Peyer's patch (tissue), 4 donors: ENCODE measurements around the gene CLCNKA.

Experiments used
- POLR2A ChIP-seq, 2 donors: fragments of 450-650 bp; IDR thresholded peaks; one replicate each; pipeline ENCODE4 v1.5.1; 2017; ENCODE audit warnings: antibody characterized with exemption in 2 of 2, mild to moderate bottlenecking in 2 of 2, moderate library complexity in 2 of 2
- TF ChIP-seq, protein P1 (sequence below), 6 experiments: fragments of 450-650 bp in 4 of 6; fragments of 200-600 bp in 2 of 6; sonication (generic) in 1 of 6; IDR thresholded peaks; one replicate each; pipeline ENCODE4 v1.5.1; 2017 to 2019; ENCODE audit warnings: antibody characterized with exemption in 6 of 6, mild to moderate bottlenecking in 3 of 6, moderate library complexity in 1 of 6

DNA sequence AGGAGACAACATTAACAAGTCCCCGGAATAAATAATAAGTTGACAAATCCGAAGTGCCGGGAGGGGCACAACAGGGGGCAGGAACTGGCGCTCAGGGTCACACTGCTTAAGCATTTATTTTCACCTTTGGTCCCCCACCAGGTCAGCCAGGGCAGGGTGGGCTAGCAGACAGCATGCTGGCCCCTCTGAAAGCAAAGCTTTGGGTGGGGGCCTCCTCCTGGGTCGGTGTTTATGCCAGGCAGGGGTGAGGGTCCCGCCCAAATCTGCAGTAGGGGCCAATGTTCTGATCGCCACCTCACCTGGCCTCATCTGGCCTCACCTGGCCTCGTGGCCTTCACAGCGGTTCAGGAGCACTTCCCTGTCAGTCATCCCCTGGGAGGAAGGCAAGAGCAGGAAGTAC lies 59.8 kb downstream of the CLCNKA start:
- TF ChIP-seq, protein P1, sequence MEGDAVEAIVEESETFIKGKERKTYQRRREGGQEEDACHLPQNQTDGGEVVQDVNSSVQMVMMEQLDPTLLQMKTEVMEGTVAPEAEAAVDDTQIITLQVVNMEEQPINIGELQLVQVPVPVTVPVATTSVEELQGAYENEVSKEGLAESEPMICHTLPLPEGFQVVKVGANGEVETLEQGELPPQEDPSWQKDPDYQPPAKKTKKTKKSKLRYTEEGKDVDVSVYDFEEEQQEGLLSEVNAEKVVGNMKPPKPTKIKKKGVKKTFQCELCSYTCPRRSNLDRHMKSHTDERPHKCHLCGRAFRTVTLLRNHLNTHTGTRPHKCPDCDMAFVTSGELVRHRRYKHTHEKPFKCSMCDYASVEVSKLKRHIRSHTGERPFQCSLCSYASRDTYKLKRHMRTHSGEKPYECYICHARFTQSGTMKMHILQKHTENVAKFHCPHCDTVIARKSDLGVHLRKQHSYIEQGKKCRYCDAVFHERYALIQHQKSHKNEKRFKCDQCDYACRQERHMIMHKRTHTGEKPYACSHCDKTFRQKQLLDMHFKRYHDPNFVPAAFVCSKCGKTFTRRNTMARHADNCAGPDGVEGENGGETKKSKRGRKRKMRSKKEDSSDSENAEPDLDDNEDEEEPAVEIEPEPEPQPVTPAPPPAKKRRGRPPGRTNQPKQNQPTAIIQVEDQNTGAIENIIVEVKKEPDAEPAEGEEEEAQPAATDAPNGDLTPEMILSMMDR (IDR thresholded peaks at IDR 0.05), result no peak
- no peak for TF ChIP-seq POLR2A (IDR thresholded peaks at IDR 0.05)
